ENCODE results near the gene FSTL5. TPM values are rescaled to one million over a fixed set of nuclear protein-coding genes. Genes with fewer than 3 reads are reported as not detected.
A peak's percentile ranks its signal among the peaks of the same experiment; 100 is the strongest.

FSTL5 gene
- total and polyA plus RNA-seq, 10 of the 15 experiments (the other 5 are each of a cell fraction or from before 2014, with no cell fraction given), result 0.04 to 2.4 (median 0.08) TPM; not detected in 4

- TF ChIP-seq TARDBP (IDR thresholded peaks at IDR 0.05; ENCODE audit: borderline replicate concordance) (no peak), TAF1 (IDR thresholded peaks at IDR 0.05; ENCODE audit: borderline replicate concordance, low read depth, low read length) (no peak), ETV6 (conservative IDR thresholded peaks at IDR 0.05 in 1 of 2, IDR thresholded peaks at IDR 0.05 in 1 of 2; ENCODE audit: borderline replicate concordance in 1 of 2, low read depth in 1 of 2) (no peak), HSF1 (IDR thresholded peaks at IDR 0.05; ENCODE audit: low read depth, low read length) (no peak), KDM1A (IDR thresholded peaks at IDR 0.05; ENCODE audit: borderline replicate concordance) (no peak), RB1 (IDR thresholded peaks at IDR 0.05; ENCODE audit: borderline replicate concordance) (no peak), IRF4 (IDR thresholded peaks at IDR 0.05; ENCODE audit: low read depth, low read length) (no peak), REST (IDR thresholded peaks at IDR 0.05; ENCODE audit: low read depth, low read length) (no peak), BCL11A (IDR thresholded peaks at IDR 0.05; ENCODE audit: low read depth, low read length) (peak; percentile 62; the same call in 1 of the 2 replicates), SMC3 (IDR thresholded peaks at IDR 0.05; ENCODE audit: borderline replicate concordance, low read length) (no peak), HDAC6 (IDR thresholded peaks at IDR 0.05; ENCODE audit: unreplicated experiment) (no peak)
Measured at GRCh38 chr4:161714022-161714751, 449.6 kb downstream of the FSTL5 start (continued).

All from GM12878 (cell line).